GM18951 (cell line): ENCODE data around the gene MAML3.

Source experiments
- POLR2A ChIP-seq: IDR thresholded peaks from 4 replicates; pipeline ENCODE4 v1.6.1; 2011; ENCODE audit warnings: mild to moderate bottlenecking; ENCODE audit not compliant: insufficient read length, insufficient read depth; ENCODE audit errors: extremely low read depth
- in situ Hi-C: fragments of 300-500 bp; cut with MboI; formaldehyde crosslinking; loops from one replicate; pipeline ENCODE4 v1.12.0; 2022; ENCODE audit warnings: low sequenced_read_pairs, mixed read lengths, inconsistent platforms; ENCODE audit not compliant: unreplicated experiment

Gene MAML3

DNA sequence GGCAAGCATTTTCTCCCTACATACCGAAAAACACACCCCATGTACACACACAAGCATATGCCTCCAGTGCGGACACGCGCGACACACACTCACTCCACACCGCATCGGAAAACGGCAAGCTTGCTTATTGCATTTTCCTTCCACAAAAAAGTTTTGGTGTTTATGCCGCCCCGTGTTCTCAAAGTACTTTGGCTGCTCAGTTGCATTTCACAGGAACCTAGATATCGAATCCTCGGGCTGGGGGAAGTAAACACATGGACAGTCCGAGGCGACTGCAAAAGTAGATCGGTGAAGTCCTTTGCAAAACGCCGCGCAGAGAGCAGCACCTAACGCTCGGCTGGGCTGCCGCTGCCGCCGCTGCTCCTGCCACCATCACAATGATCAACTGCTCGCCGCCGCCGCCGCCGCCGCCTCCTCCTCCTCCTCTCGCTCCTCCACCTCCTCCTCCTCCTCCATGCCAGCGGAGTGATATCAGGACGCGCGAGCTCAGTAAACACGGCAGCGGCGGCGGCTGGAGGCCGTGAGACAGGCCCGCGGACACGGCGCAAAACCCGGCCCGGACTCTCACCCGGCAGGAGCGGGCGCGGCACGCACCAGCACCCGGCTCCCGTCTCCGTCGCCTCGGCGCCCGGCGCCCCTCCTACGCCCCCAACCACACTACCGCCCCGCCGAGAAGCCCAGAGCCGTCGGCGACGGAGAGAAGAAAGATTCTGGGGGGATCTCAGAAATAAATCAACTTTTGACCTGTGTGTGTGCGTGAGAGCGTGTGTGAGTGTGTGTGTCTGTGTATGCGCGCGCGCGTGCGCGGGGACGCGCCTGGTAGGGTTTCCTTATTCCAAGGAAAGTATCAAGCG is at the start of gene MAML3:
Gene MAML3 (minus strand): TSS at position 467 of the 854 bp plus-strand sequence. CDS start 857 bp downstream, outside the sequence.
- in situ Hi-C loops, result no loop called here
- TF ChIP-seq POLR2A, result no peak

DNA sequence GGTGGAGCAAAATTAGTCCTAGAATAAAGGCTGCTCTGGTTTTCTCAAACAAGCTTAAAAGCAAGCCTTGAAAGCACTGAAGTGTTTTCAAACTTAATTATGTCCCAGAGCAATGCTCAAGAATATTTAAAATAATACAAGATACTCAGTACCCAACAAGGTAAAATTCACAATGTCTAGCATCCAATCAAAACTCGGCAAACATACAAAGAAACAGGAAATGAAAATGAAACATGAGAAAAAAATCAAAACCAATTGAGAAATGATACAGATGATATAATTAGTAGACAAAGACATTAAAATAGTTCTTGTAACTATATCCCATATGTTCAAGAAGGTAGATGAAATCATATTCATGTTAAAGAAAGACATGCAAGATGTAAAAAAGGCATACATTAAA is 45.0 kb upstream of the MAML3 start:
- in situ Hi-C loops, result no loop called here
- TF ChIP-seq POLR2A, result no peak

DNA sequence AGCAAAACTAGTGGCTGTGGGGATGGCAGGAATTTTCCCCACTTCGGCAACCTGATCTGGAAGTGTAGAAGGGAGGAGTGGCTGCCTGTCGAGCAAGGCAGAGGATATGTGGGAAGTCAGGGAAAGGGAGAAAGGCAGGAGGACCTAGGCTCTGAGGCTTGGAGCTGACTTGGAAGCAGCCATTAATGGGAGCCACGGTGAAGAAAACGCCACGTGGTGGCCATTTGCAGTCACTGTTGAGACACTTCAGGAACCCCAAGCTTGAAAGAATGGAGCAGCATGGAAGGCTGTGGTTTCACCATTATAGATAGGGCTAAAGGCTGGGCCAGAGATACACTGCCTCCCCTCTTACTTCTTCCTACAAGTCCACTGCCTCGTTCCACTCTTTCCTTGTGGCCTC is 41.8 kb upstream of the MAML3 start:
- TF ChIP-seq POLR2A, result no peak
- in situ Hi-C loops, result no loop called here

DNA sequence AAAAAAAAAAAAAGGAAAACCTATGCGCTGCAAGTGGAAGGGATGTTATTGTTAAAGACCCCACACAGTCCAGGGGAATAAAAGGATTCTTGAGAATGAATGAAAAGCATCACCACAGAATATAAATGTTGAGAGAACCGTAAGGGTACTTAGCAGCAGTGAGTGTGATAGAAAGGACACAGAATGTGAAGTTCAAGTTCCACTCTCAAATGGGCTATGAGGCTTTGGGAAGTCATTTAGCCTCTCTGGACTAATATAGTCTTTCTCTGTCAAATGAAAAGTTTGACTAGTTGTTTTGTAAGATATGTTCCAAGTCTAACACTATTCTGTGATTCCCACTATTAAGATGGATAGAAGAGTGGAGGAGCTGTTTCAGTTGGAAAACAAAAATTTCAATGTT is 35.8 kb upstream of the MAML3 start:
- no peak for TF ChIP-seq POLR2A
- in situ Hi-C loops, result no loop called here

DNA sequence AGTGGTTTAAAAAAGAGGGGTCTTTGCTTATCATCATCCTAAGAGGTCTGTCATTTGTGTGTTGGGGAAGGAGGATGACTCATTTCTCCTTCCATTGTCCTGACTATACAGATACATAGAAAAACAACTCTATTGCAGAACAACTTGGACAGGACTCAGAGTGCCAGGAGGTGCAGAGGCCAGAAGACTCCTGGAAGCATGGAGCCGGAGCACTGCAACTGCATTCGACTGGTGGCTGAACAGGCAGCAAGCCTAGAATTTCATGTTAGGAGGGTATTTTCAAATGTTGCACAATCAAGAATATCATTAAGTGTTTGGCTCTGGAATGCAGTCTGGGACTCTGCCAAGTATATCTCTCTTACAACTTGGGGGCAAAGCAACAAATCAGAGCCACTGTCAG is 35.0 kb upstream of the MAML3 start:
- in situ Hi-C loops, result no loop called here

DNA sequence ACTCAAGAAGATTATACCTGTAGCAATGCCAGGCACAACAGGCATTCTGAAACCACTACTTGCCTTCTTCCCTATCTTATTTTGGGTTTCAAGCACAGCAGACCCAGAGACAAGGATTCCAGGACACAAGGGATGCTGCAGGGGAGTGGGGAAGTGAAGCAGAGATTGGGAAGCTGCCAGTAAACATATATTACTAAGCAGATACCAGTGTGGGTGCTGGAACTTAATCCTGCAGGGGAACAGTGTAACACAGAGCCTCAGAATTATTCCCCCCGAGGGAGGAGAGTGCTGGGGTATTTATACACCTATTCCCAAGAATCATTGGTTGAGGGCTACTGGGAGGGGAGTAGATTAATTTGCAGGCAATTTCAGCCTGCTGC is 33.3 kb upstream of the MAML3 start:
- no peak for TF ChIP-seq POLR2A
- in situ Hi-C loops, result no loop called here

More for the DNA sequence above, 35.0 kb upstream of the MAML3 start:
- no peak for TF ChIP-seq POLR2A

DNA sequence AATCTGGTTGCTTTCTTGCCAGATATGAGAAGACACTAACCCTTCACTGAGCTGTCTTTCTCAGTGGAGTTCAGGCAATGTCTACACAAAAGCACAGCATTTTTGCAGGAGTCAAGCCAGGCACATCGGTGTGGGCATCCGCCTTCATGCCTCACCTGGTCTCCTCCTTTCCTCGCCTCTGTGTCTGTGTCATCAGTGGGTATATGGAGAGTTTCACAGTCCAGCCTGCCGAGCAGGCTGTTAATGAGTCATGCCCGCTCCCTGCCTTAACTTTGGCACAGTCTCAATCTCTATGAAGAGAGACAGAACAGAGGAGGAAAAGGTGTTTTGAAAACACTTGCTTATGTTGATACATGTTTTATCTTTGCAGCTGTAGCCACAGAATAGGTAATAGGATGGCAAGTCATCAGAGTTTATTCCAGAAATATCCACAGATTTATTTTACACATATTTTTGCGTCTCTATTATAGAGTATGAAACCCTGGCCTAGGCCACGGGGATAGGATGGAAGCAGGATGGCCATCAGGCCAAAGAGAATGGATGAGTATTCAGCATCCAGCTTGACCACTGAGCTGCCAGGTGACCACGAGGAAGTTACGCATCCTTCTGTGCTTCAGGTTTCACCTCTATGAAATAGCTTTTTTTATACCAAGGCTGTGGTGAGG is 32.8 kb upstream of the MAML3 start:
- in situ Hi-C loops, result no loop called here
- no peak for TF ChIP-seq POLR2A

DNA sequence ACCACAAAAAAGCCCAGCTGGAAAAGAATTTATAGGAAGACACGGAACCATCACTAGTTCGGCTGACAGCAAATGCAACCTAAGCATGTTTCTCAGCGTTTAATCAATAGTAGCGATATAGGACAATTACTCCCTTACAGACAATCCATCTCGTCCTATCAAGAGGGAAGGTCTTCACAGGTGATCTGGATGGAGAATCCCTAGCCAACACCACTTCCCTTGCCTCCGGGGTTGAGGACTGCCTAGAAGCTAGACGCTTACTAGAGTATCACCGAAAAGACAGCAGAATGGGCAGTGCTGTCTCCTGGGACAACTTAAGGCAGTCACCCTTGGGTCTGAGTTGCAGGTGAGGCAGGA is 32.1 kb upstream of the MAML3 start:
- no peak for TF ChIP-seq POLR2A
- in situ Hi-C loops, result no loop called here

DNA sequence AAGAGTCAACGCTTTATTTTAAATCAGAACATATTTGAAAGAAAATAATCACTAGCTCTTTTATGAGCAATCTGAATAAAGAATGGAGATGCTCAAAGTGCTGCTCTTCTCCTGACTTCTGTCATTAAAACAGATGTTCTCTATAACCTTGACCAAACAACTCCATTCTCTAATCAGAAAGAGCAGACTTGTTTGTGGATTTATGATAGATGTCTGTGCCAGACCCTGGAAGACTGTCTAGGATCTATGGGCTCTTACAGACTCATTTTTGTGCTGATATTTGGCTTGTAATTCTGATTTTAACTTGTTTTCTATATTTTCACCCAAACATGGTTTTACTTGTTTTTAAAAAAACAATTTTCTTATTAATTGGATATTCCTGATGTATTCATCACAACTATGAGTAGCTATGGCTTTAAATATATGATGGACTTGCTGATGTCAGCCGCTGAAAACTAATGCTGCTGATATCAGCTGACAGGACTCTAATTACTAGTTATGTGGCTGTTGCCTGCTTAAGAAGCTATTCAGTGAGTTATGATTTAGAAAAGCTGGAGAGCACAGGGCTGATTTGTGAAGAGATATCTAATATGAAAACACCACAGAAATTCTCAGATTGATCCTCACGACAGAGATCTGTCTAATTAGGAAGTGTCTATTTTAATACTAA is 31.6 kb upstream of the MAML3 start:
- no peak for TF ChIP-seq POLR2A
- in situ Hi-C loops, result no loop called here

DNA sequence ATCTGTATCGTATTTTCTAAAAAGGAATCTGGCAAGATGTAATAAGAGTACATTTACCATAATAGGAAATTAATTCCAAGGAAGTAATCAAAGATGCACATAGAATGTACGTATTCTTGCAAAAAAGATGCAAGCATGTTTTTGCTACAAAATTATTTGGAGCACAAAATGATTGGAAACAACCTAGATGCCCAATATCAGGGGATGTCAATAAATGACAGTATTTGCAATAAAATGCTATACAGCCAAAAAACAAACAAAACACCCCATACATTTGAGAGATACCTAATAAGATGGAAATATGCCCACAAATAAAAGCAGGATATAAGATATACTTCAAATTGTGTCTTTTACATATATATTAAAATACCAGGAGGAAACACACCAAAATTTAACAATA is 29.3 kb upstream of the MAML3 start:
- no peak for TF ChIP-seq POLR2A
- in situ Hi-C loops, result no loop called here

DNA sequence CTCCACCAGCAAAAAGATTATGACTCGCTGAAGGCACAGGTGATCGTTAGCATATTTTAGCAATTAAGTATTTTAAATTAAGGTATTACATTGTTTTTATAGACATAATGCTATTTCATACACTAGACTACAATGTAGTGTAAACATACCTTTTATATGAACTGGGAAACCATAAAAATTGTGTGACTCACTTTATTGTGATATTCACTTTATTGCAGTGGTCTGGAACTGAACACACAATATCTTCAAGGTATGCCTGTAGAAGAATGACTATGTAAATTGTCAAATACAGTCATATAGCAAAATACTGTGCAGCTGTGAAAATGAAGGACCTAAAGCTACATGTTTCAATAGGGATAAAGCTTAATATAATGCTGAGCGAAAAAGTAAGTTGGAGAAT is 26.6 kb upstream of the MAML3 start:
- TF ChIP-seq POLR2A, result no peak

DNA sequence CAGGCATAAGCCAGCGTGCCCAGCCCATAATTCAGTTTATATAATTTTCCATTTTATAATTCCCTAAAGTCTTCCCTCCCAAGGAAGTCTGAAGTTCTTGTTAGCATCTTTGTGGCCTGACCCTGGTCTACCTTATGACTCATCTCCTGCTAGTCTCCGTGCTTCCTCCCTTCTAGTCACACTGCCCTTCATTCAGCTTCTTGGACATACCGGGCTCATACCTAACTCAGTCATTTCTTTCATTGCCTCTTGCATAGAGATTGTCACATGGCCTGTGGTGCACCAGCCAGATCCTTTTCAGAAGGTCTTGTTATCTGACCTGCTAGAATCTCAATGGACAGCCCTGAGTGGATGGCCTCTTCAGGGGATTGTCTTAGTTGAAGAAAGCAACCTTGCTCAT is 22.8 kb upstream of the MAML3 start:
- no peak for TF ChIP-seq POLR2A
- in situ Hi-C loops, result no loop called here

More for the DNA sequence above, 26.6 kb upstream of the MAML3 start:
- in situ Hi-C loops, result no loop called here

DNA sequence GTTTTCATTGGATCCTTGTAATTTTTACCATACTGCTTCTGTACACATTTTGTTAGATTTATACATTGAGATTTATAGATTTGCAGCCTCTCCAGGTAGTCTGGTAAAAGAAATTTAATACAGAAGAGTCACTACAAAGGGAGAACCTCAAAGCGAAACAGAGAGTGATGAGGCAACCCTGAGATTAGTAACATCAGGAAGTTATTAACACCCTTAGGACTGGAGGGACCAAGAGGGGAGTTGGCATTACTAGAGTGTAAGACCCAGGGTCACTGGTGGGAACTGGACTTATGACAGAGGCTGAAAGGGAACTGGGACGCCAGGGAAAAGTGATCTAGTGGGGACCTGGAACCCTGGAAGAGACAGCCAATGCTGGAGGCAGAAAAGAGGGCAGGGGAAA is 20.6 kb upstream of the MAML3 start:
- no peak for TF ChIP-seq POLR2A
- in situ Hi-C loops, result no loop called here

DNA sequence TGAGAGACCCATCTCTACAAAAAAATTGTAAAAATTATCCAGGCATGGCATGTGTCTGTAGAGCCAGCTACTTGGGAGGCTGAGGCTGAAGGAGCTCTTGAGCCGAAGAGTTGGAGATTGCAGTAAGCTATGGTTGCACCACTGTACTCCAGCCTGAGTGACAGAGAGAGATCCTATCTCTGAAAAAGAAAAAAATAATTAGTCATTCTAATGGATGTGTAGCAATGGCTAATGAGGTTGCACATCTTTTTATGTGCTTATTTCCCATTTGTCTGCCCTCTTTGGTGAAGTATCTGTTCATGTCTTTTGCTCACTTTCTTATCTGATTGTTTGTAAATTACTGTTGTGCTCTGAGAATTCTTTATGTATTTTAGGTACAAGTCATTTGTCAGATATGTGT is 19.0 kb upstream of the MAML3 start:
- no peak for TF ChIP-seq POLR2A
- in situ Hi-C loops, result no loop called here
